Right atrium auricular region (tissue), 2 donors: Measurements from ENCODE around the gene CDH22. TPM values are rescaled to one million over a fixed set of nuclear protein-coding genes. Genes with fewer than 3 reads are reported as not detected.
A peak's percentile ranks its signal among the peaks of the same experiment; 100 is the strongest.

Experiments
- DNase-seq: peaks from one replicate; pipeline ENCODE4 v3.0.0-alpha.2; 2019; ENCODE audit warnings: low spot score
- H3K27ac ChIP-seq, 2 donors: fragments of 200-600 bp; sonication (generic); 1 replicate in 1 of 2; 2 replicates in 1 of 2; pipeline ENCODE4 v1.5.1; 2016 to 2019
- H3K27me3 ChIP-seq, 2 donors: fragments of 200-600 bp; sonication (generic); one replicate each; pipeline versions ENCODE4 v1.5.1 to v1.6.0; 2017 to 2019
- H3K36me3 ChIP-seq: fragments of 200-600 bp; sonication (generic); one replicate; pipeline ENCODE4 v1.5.1; 2016
- H3K4me1 ChIP-seq, 2 donors: fragments of 200-600 bp; sonication (generic); one replicate each; pipeline versions ENCODE4 v1.5.1 to v1.6.0; 2017 to 2019
- H3K4me3 ChIP-seq, 2 donors: fragments of 200-600 bp; sonication (generic); 1 replicate in 1 of 2; 2 replicates in 1 of 2; pipeline ENCODE4 v1.5.1; 2017 to 2019; ENCODE audit warnings: mild to moderate bottlenecking in 1 of 2, moderate library complexity in 1 of 2
- H3K9me3 ChIP-seq, 2 donors: fragments of 200-600 bp; sonication (generic); one replicate each; pipeline ENCODE4 v1.5.1; 2019
- total RNA-seq, 2 donors: library from RNA; depleted of rRNA; stranded (reverse); fragments of >200 nt; gene quantifications; one replicate each; pipeline ENCODE4 v1.1.0, GENCODE V29; 2016
- TF ChIP-seq, protein P1 (sequence below), 2 donors: fragments of 200-600 bp; sonication (generic); IDR thresholded peaks; one replicate each; pipeline ENCODE4 v1.5.1; 2019; ENCODE audit warnings: antibody characterized with exemption in 2 of 2

Gene CDH22
- total RNA-seq, 2 donors from 2014 or later, result 0.67 to 4.4 TPM

- Histone ChIP-seq H3K9me3 (no peaks in the 10 kb centered on the region), H3K4me3 (no peak overlapping the region), H3K27me3 (no peaks in the 10 kb centered on the region), H3K4me1 (peaks cover 0 to 34% of the 10 kb centered on the region in 2 donors), H3K27ac (peak overlapping the region; percentile 55 to 78), H3K36me3 (no peaks in the 10 kb centered on the region)
- TF ChIP-seq, protein P1, sequence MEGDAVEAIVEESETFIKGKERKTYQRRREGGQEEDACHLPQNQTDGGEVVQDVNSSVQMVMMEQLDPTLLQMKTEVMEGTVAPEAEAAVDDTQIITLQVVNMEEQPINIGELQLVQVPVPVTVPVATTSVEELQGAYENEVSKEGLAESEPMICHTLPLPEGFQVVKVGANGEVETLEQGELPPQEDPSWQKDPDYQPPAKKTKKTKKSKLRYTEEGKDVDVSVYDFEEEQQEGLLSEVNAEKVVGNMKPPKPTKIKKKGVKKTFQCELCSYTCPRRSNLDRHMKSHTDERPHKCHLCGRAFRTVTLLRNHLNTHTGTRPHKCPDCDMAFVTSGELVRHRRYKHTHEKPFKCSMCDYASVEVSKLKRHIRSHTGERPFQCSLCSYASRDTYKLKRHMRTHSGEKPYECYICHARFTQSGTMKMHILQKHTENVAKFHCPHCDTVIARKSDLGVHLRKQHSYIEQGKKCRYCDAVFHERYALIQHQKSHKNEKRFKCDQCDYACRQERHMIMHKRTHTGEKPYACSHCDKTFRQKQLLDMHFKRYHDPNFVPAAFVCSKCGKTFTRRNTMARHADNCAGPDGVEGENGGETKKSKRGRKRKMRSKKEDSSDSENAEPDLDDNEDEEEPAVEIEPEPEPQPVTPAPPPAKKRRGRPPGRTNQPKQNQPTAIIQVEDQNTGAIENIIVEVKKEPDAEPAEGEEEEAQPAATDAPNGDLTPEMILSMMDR (IDR thresholded peaks at IDR 0.05), result no peak
- no peak for DNase-seq
Observed at GRCh38 chr20:46207793-46208192, 100.5 kb downstream of the CDH22 start.

DNA sequence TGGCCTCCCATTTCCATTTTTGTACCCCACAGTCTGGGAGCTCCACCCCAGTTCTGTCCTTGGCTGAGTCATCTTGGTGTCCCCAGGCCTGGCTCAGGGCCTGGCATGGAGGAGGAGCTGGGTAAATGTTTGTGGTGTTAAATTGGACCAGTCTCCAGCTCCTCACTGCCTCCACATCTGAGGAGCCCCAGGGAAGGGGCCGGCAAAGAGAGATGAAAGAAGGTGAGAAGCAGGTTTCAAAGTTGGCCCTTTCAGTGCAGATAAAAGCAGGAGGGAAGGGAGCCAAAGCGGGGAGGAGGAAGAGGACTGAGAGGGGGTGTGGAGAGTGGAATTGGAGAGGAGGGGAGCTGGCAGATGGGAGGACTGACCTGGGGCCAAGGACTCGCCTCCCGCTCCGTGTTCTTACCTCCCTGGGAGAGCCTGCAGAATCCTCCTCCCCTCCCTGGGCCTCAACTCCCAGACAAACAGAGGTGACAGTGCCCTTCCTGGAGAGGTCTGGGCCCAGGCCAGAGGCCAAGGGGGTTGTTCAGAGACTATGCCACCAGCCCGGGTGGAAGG, 101.2 kb downstream of the CDH22 start:
- no peak overlapping the region for H3K4me3 ChIP-seq
- H3K27ac ChIP-seq, result peak overlapping the region; percentile 55 to 78
- no peaks in the 10 kb centered on the region for H3K27me3 ChIP-seq
- DNase-seq, result no peak
- peaks cover 0 to 36% of the 10 kb centered on the region in 2 donors for H3K4me1 ChIP-seq
- H3K9me3 ChIP-seq, result no peaks in the 10 kb centered on the region
- H3K36me3 ChIP-seq, result no peaks in the 10 kb centered on the region
- TF ChIP-seq, protein P1 (IDR thresholded peaks at IDR 0.05), result no peak

DNA sequence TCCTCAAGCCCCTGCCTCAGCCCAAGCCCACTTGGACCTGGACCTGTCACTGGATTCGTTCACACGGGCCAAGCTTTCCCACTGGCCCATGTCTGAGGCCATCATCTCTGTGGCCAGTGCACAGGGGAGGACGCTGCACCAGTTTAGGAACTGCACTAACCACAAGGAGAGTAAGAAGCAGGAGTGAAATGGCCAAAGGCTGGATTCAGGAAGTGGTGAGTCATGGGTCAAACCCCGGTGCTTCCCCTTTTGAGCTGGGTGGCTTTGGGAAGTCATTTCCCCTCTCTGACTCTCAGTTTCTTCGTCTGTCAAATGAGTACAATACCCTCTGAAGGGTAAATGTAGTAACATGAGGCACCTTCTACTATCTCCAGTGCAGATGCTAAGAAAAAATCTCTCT, 102.3 kb downstream of the CDH22 start:
- Histone ChIP-seq H3K36me3 (no peaks in the 10 kb centered on the region), H3K4me3 (no peak overlapping the region), H3K27ac (no peak overlapping the region), H3K4me1 (peaks cover 0 to 38% of the 10 kb centered on the region in 2 donors), H3K27me3 (no peaks in the 10 kb centered on the region), H3K9me3 (no peaks in the 10 kb centered on the region)
- TF ChIP-seq, protein P1 (IDR thresholded peaks at IDR 0.05), result no peak
- DNase-seq, result peak; percentile 73

GRCh38 chr20:46205349-46205748, 102.9 kb downstream of the CDH22 start:
- no peaks in the 10 kb centered on the region for H3K27me3 ChIP-seq

DNA sequence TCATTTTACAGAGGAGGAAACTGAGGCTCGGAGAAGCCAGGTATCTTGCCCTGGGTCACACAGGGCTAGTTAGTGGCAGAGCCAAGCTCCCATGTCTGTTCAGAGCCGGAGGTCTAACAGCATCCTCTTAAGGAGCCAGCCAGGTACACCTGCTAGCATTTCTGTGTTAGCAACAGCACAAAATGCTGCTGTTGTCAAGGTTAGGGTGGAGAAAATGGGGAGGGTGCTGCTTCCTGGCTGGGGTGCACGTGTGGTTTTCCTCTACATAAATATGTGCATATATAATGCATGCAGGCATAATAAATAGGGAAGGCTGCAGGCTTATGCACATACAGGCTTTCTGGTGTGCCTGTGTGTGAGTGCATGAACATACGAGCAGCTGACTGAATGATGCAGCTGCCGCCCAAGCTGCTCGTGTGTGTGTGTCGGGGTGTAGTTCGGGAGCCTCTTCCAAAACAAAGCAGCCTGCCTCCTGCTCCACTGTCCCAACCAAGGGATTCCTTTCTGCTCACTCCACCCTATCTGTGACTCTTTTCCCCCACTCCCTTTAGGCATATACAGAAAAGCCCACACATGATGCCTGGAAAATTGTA, 103.6 kb downstream of the CDH22 start:
- TF ChIP-seq, protein P1 (IDR thresholded peaks at IDR 0.05), result no peak
- Histone ChIP-seq H3K36me3 (no peaks in the 10 kb centered on the region), H3K9me3 (no peaks in the 10 kb centered on the region), H3K4me3 (no peak overlapping the region), H3K27me3 (no peaks in the 10 kb centered on the region), H3K27ac (no peak overlapping the region), H3K4me1 (peaks cover 0 to 43% of the 10 kb centered on the region in 2 donors)
- no peak for DNase-seq

More at GRCh38 chr20:46205349-46205748, 102.9 kb downstream of the CDH22 start:
- DNase-seq, result no peak
- no peak overlapping the region for H3K27ac ChIP-seq
- TF ChIP-seq, protein P1 (IDR thresholded peaks at IDR 0.05), result no peak
- no peaks in the 10 kb centered on the region for H3K36me3 ChIP-seq
- peaks cover 0 to 43% of the 10 kb centered on the region in 2 donors for H3K4me1 ChIP-seq
- no peak overlapping the region for H3K4me3 ChIP-seq
- H3K9me3 ChIP-seq, result no peaks in the 10 kb centered on the region

- Histone ChIP-seq H3K4me1 (peaks cover 0 to 43% of the 10 kb centered on the region in 2 donors), H3K36me3 (no peaks in the 10 kb centered on the region), H3K27me3 (no peaks in the 10 kb centered on the region), H3K9me3 (no peaks in the 10 kb centered on the region), H3K27ac (no peak overlapping the region), H3K4me3 (no peak overlapping the region)
- TF ChIP-seq, protein P1 (IDR thresholded peaks at IDR 0.05), result no peak
- DNase-seq, result no peak
Observed at GRCh38 chr20:46203510-46203837, 104.8 kb downstream of the CDH22 start.
